GM11168 (cell line): ENCODE data around the gene ABI3.

Source experiments
- in situ Hi-C: fragments of 300-500 bp; cut with MboI; formaldehyde crosslinking; loops from one replicate; pipeline ENCODE4 v1.12.0; 2022; ENCODE audit warnings: low sequenced_read_pairs; ENCODE audit not compliant: unreplicated experiment

ABI3 gene

DNA sequence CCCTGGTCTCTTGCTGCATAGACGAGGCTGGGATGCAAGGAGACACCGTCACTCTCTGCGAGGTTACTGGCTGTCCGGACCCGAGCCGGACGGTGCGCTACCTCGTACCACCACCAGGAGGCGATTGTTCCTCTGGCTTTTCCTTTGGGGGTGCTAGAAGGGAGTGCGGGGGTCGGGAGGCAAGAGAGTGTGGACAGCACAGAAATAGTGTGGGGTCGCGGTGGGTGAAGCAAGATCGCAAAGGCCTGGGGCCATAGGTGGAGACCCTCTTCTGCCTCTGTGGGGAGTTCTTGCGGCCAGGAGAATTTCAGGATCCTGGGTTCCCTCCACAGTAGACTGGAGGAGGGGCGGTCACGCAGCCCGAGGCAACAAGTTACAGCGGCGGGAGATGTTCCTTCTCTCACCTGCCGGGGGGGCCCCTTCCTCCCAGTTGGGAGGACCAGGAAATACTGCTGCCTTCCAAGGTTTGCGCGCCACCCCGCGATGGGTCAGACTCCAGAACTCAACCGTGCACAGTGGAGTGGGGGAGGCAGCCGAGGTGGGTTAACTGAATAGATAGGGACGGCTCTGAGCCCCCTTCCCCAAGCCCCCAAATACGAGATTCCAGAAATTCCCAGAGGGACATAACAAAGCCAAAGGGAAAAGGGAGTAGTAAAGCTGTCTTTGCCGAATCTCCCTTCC is 13.2 kb downstream of the ABI3 start:
- in situ Hi-C loops: no loop called here

DNA sequence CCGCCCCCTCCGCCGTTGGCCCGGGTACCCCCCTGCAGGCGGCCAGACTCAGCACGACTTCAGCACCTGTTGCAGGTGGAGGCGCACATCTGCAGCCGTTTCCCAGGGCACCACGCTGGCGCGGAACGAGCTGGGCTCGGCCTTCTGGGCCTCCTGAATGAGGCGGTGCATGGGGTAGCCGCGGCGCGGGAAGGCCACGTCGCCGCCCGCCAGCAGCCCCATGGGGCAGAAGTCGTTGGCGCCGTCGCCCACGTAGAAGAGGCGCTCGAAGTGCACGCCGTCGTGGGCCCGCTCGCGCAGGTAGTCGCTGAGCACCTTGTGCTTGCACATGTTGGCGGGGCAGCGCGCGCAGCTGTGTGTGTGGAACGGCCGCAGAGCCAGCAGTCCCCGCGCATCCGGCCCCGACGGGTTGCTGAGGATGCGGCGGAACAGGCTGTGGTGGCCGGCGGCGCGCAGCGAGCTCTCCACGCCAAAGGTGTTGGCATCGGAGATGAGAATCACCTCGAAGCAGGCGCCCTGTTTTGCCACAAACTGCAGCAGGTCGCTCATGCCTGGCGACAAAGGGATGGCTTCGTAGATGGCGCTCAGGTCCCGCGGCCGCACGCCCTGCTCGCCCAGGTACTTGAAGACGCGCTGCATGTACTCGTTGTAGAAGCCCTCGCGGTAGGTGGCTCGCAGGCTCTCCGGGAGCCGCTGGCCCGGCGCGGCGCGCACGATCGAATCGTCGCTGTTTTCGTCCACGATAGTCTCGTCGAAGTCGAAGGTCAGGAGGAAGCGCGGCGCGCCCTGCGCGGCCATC is 13.9 kb downstream of the ABI3 start:
- in situ Hi-C loops: no loop called here

DNA sequence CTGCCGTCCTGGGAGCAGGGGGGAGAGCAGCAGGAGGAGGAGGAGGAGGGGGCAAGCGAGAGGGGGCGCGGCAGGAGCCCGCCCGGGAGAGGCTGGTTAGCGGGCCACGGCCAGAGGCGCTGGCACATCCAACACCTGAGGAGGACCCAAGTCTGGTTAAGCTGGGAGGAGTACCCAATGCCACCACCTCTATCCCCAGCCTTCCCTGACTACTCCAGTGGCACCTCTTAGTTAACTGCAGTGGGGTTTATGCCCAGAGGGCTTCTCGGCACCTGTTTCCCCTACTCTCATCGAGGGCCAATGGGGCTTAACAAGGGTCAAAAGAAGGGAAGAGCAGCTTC is 14.5 kb downstream of the ABI3 start:
- in situ Hi-C loops: loop anchor here (5.0 kb wide), 1 partner anchor 38 kb away; no protein-coding TSS in a partner anchor

DNA sequence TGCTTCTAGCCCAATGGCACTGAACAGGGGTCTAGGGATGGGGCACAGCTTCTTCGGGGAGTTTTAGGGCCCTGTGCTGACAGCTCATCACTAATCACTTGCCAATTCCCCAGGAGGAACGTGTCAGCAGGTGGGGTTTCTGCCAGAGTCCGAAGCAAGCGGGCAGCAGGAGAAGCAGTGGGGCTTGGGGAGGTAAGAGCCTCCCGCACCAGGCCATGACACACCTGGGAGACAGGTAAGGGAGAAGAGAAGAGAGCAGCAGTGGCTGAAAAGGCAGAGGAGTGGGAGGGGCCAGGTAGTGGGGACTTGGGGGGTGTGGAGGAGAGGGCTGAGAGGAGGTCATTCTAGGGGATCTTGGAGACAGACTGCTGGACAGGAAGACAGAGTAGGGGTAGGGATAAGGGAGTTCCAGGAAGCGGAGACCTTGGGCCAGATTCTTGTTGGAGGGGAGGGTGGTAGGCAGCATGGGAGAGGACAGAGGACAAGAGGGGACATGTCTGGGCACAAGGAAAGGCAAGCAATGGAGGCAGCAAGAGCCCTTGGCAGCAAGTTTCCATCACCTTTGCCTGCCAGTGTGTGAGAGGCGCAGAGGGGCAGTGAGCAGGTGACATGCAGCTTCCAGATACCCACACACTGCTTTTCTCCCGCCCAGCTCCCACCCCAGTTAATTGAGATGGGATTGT is 15.2 kb downstream of the ABI3 start:
- in situ Hi-C loops: loop anchor here (5.0 kb wide), 1 partner anchor 38 kb away; no protein-coding TSS in a partner anchor

DNA sequence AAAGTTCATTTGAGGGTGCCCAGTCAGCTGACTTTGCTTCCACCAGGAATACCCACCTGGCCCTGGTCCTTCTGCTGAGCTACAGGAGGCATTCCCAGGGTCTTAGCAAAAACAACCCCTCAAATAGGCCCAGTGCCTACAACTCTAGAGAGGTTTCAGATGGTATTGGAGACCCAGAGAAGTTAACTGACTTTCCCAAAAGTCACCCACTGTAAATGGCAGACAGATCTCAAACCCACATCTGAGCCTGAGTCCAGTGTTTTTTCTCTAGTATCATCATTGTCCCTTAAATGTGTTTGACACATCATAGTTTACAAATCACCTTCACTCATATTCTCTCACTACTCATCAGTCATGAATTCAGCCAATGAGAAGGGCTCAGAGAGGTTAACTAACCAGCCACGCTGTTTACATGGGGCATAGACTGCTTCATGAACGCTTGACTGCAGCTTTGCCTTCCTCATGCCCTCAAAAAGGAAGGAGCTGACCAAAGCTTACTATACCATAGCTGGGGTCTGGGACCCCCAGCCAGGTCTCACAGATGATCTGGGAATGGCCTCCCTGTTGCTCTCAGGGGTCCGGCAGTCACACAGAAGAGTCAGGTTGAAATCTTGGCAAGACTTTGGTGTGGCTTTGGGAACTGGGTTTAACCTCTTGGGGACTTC is 16.4 kb downstream of the ABI3 start:
- in situ Hi-C loops: loop anchor here (5.0 kb wide), 1 partner anchor 40 kb away; no protein-coding TSS in a partner anchor

DNA sequence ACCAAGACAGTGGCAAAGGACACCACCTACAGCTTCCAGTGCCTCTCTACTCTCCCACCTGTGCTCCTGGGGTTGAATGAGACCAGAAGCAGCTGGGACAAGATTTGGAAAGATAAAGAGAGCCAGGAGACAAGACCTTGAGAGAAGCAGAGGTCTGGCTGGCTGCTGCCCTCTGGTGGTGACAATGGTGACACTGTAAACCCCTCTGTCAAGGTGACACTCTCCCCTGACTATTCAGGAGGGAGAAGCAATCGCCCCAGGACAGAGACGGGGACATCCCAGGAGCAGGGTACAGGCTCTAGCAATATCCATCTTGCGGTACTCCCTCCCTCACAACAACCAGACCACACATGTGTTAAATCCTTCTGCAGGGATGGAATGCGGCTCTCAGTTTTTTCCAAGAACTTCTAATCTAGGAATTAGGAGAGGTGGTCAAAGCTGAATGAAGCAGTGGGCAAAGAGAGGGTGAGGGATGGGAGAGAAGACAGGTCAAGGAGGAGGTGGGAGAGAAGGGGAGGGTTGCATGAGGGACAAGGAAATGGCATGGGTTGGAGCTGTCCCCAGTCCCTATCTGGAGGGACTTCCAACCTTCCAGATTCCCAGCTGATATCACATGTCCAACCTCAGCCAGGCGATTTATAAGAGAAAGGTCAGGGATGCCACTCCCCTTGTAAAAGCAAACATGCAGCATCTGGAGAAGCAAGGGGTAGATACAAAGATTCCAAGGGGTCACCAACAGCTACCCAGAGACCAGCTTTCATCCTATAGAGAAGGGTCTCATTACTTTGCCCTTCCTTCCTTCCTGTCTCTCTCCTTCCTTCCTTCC is 17.1 kb downstream of the ABI3 start:
- in situ Hi-C loops: loop anchor here (5.0 kb wide), 1 partner anchor 40 kb away; no protein-coding TSS in a partner anchor

DNA sequence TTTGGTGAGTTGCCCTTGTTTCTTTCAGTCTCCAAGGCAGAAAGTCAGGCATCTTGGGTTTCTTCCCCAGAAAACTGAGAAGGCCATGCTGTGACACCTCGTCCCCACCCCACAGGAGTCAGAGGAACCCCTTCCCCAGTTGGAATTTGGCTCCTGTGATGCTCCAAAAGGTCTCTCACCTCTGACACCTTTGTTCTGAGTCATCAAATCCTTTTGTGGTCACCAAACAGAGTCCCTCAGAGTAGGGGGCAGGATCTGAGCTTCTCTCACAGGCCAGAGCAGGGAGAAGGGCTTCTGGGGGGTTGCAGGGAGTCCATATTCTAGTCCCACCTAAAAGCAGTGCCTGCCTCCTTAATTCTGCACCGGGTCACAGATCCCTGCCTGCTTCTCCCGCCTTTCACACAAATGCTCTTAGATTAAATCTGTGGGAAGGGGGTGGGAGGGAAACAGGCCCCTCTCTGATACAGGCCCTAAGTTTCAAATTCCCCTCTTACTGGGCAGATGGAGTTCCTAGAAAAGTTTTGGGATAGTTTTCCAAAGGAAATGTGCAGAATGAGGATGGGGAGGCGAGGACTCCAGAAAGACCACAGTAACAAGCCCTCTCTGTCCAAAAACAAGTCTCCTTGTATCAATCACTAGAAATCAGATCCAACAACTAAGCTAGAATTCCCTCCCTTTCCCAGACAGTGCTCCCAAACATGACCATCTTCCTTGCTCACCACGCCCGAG is 18.7 kb downstream of the ABI3 start:
- in situ Hi-C loops: loop anchor here (5.0 kb wide), 1 partner anchor 42 kb away; no protein-coding TSS in a partner anchor

DNA sequence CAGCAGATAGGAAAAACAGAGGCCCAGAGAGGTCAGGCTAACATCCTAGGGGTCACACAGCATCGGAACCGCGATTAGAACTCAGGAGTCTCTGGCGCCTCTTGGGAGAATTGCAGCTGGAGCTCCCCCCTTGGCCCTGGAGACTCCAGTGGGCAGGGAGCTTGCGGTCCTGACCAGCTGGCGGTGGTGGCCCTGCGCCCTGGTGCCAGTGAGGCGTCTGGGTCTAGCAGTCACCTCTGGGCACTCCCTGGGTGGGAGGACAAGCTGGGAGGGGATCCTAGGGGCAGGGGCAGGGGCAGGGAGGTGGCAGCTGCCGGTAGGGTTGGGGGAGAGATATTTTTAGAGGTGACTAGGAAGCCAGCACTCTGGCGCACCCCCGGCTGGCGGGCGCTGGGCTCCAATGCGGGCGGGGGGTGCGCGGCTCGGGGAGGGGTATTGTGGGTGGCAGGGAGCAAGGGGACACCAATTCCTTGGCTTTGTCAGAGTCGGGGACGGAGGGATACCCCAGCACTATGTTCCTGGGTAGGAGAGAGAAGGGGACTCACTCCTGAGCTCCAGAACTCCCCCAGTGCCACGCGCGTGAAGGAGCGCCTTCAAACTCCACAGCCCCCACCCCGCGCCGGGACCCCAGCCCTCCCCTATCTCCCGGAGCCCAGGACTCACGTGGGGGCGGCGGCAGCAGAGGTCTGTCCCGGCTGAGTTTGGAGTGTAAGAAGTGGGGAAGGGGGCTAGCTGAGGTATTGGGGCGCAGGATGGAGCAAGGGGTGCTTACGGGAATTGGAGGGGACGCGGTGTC is 19.5 kb downstream of the ABI3 start:
- in situ Hi-C loops: loop anchor here (5.0 kb wide), 1 partner anchor 43 kb away; no protein-coding TSS in a partner anchor

DNA sequence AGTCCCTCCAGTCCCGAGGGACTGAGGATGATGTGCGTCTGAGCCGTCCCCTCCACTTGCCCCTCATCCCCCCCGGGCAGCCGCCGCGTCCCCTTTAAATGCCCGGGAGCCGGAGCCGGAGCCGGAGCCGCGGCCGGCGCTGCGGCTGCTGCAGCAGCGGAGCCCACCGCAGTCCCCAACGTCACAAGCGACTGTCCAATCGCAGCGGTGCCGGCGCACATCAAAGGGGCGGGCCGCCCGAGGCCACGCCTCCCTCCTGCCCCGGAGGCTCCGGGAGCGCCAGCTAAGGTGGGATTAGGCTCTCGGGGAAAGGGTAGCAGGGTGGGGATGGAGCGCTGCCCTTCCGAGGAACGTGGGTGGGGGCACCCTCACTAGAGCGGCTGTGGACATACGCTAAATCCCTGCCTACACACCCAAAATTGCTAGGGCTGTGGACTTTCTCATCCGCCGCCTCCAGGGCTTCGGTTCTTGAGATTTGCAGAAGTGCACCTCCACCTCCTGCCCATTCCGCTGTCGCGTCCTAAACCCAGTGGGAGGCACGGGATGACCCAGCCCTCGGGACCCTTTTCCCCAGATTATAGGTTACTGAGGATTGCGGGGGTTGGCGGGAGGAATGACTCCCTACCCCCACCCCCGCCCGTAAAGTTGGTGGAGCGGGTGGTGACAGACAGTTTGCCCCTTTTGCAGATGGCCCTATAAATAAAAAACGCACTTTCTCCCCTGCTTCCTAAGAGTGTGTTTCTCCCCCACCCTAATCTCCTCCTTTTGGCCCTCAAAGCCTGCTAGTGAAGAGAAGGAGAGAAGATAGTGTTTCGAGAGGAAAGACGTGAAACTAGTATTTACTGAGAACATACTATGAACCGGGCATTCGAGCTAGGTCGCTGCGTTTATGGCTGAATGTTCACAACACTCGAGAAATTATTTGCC is 20.4 kb downstream of the ABI3 start, which contains the start of gene PHOSPHO1:
PHOSPHO1 (minus strand) TSS at position 152 of the 927 bp plus-strand sequence. CDS start 4,096 bp downstream, outside the sequence.
- in situ Hi-C loops: no loop called here

DNA sequence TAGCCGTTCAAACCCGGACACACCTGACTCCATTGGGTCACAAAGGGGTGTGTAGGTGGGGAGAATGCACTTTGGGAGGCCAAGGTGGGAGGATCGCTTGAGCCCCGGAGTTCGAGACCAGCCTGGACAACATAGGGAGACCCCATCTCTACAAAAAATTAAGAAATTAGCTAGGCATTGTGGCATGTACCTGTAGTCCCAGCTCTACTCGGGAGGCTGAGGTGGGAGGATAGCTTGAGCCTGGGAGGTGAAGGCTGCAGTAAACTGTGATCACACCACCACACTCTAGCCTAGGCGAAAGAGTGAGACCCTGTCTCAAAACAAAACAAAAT is 21.0 kb downstream of the ABI3 start:
- in situ Hi-C loops: no loop called here

DNA sequence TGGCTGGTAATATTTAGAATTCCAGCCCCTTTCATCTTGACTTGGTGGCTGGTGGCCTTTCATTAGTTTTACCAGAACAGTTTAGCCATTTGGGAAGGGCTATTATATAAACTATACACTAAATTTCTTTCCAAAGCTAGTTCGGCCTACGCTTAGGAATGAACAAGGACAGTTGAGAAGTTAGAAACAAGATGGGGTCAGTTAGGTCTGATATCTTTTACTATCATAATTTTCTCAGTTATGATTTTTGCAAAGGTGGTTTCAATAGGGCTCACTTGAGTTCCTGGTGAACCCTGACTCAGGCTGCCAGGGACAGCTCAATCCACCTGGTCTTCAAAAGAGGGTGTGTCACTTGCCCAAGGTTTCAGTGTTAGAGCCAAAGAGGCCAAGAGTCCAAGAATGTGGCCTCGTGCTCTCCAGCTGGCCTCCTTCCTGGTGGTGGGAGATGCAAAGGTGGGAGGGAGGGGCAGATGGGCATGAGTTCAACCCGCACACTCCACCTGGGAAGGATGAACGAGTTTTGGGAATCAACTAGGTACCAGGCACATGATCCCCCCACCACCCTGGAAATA is 24.1 kb downstream of the ABI3 start:
- in situ Hi-C loops: no loop called here

DNA sequence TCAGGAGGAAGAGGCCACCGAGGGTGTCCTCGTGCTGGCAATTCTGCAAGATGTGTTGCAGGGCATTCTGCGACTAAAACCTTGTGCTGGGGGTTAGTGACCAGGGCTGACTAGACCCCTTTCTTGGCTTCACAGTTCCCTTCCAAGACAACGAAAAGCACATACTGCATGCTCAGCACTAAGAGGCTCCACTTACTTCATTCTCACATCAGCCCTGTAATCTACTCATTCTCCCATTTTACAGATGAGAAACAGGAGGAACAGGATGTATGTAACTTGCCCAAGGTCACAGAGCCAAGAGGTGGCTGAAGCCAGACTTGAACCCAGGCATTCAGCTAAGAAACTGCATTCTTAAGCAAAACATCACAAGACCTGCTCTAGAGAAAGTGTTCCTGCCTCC is 25.4 kb downstream of the ABI3 start:
- in situ Hi-C loops: no loop called here

DNA sequence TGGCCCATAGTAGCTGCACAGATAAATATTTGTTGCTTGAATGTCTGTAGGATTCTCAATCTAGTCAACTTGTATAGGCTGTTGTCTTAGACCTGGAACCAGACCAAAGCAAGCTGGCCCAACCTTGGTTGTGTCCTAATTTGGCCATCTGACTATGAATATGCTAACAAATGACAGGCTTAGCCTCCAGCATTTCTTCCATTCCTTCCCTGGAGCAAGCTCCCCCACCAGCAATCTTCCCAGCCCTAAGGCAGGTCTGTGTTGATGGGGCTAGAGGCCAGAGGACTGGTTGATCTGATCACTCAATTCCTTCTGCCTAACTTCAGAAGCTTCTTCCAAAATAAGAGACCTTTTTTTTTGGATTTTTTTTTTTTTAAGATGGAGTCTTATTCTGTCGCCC is 29.5 kb downstream of the ABI3 start:
- in situ Hi-C loops: no loop called here

DNA sequence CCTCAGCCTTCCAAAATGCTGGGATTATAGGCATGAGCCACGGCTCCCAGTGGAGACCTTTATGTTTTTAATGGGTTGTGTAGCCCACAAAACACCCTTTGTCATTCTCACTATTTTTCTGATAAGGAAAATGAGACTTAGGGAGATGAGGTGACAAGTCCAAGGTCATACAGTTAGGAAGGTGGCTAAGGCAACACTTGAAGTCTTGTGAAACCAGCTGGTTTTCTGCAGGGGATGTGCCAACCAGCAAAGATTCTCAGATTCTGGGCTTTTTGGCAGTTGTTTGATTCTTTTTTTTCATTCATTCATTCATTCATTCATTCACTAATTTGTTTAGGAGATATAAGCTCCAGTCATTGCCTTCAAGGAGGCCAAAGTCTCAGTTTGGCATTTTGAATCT is 30.1 kb downstream of the ABI3 start:
- in situ Hi-C loops: no loop called here

DNA sequence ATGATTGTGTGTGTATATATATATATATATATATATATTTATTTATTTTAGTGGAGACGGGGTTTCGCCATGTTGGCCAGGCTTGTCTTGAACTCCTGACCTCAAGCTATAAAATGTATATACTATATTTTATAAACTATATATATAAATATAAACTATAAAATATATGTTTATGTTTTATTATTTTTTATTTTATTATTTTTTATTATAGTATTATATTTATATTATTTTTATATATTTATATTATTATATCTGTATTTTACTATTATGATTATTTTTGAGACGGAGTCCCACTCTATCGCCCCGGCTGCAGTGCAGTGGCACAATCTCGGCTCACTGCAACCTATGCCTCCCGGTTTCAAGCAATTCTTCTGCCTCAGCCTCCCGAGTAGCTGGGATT is 30.5 kb downstream of the ABI3 start:
- in situ Hi-C loops: no loop called here

DNA sequence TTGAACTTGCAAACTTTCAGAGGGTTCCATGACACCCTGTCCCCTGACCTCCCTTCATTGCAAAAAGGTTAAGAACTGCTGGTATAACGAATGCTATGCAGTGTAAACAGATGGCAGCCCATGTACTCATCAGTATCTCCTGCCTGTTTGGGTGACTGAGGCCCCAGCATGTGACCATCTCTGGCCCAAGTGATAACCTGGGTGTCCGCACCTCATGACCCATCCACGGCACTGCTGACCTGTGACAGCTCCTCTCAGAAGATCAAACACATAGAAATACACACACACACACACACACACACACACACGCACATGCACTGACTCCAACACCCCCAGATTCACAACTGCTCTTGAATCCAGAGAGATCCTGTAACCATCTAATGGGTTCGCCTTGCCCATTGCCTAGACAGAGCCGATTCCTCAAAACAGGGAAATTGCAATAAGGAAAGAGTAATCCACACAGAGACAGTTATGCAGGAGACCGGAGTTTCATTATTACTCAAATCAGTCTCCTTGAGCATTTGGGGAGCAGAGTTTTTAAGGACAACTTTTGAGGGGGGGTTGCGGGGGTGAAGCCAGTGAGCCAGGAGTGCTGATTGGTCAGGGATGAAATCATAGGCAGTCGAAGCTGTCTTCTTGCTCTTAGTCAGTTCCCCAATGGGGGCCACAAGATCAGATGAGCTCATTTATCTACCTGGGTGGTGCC is 31.3 kb downstream of the ABI3 start:
- in situ Hi-C loops: no loop called here
